H9 (cell line): ENCODE measurements around the gene MS4A10. TPM values are rescaled to one million over a fixed set of nuclear protein-coding genes. Genes with fewer than 3 reads are reported as not detected.

Experiments used
- DNase-seq: peaks from one replicate; pipeline ENCODE4 v3.0.0-alpha.2; 2017
- H2AFZ ChIP-seq: one replicate; pipeline ENCODE4 v1.6.1; 2013; ENCODE audit warnings: mild to moderate bottlenecking, low read length, control low read depth, moderate library complexity
- H2AK5ac ChIP-seq: 2 replicates; pipeline ENCODE4 v1.6.1; 2013; ENCODE audit warnings: low read length, control low read depth, mixed read lengths; ENCODE audit not compliant: insufficient read length
- H2BK120ac ChIP-seq: one replicate; pipeline ENCODE4 v1.6.1; 2013; ENCODE audit warnings: low read depth, mild to moderate bottlenecking, low read length, control low read depth, inconsistent platforms; ENCODE audit not compliant: poor library complexity, severe bottlenecking
- H2BK12ac ChIP-seq: 2 replicates; pipeline ENCODE4 v1.6.1; 2013; ENCODE audit warnings: low read length, control low read depth, mixed read lengths, low read depth; ENCODE audit not compliant: insufficient read length
- H2BK15ac ChIP-seq: 2 replicates; pipeline ENCODE4 v1.6.1; 2013; ENCODE audit warnings: low read depth, low read length, control low read depth
- H2BK20ac ChIP-seq: one replicate; pipeline ENCODE4 v1.6.1; 2013; ENCODE audit warnings: low read depth, mild to moderate bottlenecking, low read length, control low read depth, inconsistent platforms; ENCODE audit not compliant: poor library complexity, severe bottlenecking
- H2BK5ac ChIP-seq: 2 replicates; pipeline ENCODE4 v1.6.1; 2013; ENCODE audit warnings: low read length, control low read depth, mixed read lengths; ENCODE audit not compliant: insufficient read length
- H3K14ac ChIP-seq: 2 replicates; pipeline ENCODE4 v1.6.1; 2013; ENCODE audit warnings: low read length, control low read depth; ENCODE audit not compliant: insufficient read depth
- H3K18ac ChIP-seq: 2 replicates; pipeline ENCODE4 v1.6.1; 2013; ENCODE audit warnings: low read depth, mild to moderate bottlenecking, mixed read lengths, low read length, control low read depth; ENCODE audit not compliant: insufficient read length
- H3K23ac ChIP-seq: 2 replicates; pipeline ENCODE4 v1.6.1; 2013; ENCODE audit warnings: low read length, control low read depth, mixed read lengths, low read depth; ENCODE audit not compliant: insufficient read length
- H3K23me2 ChIP-seq: 2 replicates; pipeline ENCODE4 v1.6.1; 2013; ENCODE audit warnings: low read depth, mild to moderate bottlenecking, mixed read lengths, low read length, control low read depth; ENCODE audit not compliant: insufficient read length, poor library complexity, severe bottlenecking
- H3K27ac ChIP-seq: 2 replicates; pipeline ENCODE4 v1.5.1; 2013; ENCODE audit warnings: low read length, control low read depth, mixed read lengths, low read depth; ENCODE audit not compliant: insufficient read length
- H3K27me3 ChIP-seq: 2 replicates; pipeline ENCODE4 v1.6.1; 2013; ENCODE audit warnings: low read length, control low read depth, inconsistent platforms; ENCODE audit not compliant: insufficient read depth
- H3K4ac ChIP-seq: 2 replicates; pipeline ENCODE4 v1.6.1; 2013; ENCODE audit warnings: low read depth, mild to moderate bottlenecking, control low read depth, inconsistent platforms, low read length, moderate library complexity
- H3K4me1 ChIP-seq: 2 replicates; pipeline ENCODE4 v1.6.1; 2013; ENCODE audit warnings: low read length, control low read depth, inconsistent platforms; ENCODE audit not compliant: insufficient read depth
- H3K4me2 ChIP-seq: 2 replicates; pipeline ENCODE4 v1.6.1; 2013; ENCODE audit warnings: low read length, control low read depth, mixed read lengths; ENCODE audit not compliant: insufficient read length, insufficient read depth
- H3K56ac ChIP-seq: 2 replicates; pipeline ENCODE4 v1.6.1; 2013; ENCODE audit warnings: low read depth, mild to moderate bottlenecking, mixed read lengths, low read length, control low read depth; ENCODE audit not compliant: insufficient read length
- H3K79me1 ChIP-seq: 2 replicates; pipeline ENCODE4 v1.6.1; 2013; ENCODE audit warnings: low read depth, mild to moderate bottlenecking, moderate library complexity, low read length, control low read depth, inconsistent platforms; ENCODE audit not compliant: insufficient read depth, poor library complexity, severe bottlenecking
- H3K79me2 ChIP-seq: 2 replicates; pipeline ENCODE4 v1.6.1; 2013; ENCODE audit warnings: low read length, control low read depth, inconsistent platforms; ENCODE audit not compliant: insufficient read depth
- H3K9ac ChIP-seq: 2 replicates; pipeline ENCODE4 v1.6.1; 2013; ENCODE audit warnings: low read length, control low read depth, mixed read lengths; ENCODE audit not compliant: insufficient read length; ENCODE audit errors: extremely low read depth
- H3K9me3 ChIP-seq: one replicate; pipeline ENCODE4 v1.6.1; 2013; ENCODE audit warnings: low read depth, low read length, inconsistent platforms; ENCODE audit not compliant: control insufficient read depth
- H3T11ph ChIP-seq: one replicate; pipeline ENCODE4 v1.6.1; 2013; ENCODE audit warnings: mild to moderate bottlenecking, low read length, control low read depth, inconsistent platforms
- H4K20me1 ChIP-seq: one replicate; pipeline ENCODE4 v1.6.1; 2013; ENCODE audit not compliant: control insufficient read depth, insufficient read length, insufficient read depth
- H4K5ac ChIP-seq: 2 replicates; pipeline ENCODE4 v1.6.1; 2013; ENCODE audit warnings: low read depth, mild to moderate bottlenecking, mixed read lengths, low read length, control low read depth; ENCODE audit not compliant: insufficient read length
- H4K8ac ChIP-seq: replicated peaks from 2 replicates; pipeline ENCODE4 v1.6.1; 2013; ENCODE audit warnings: low read length, control low read depth, mixed read lengths, low read depth; ENCODE audit not compliant: insufficient read length
- H4K91ac ChIP-seq: 2 replicates; pipeline ENCODE4 v1.6.1; 2013; ENCODE audit warnings: low read depth, mild to moderate bottlenecking, moderate library complexity, mixed read lengths, low read length, control low read depth; ENCODE audit not compliant: insufficient read length
- H3K27ac Mint-ChIP-seq, 3 experiments: 2 replicates in 2 of 3; 3 replicates in 1 of 3; pipeline ENCODE4 v1.8.0; 2020 to 2021; ENCODE audit warnings: mixed read lengths in 3 of 3, mild to moderate bottlenecking in 1 of 3, moderate library complexity in 1 of 3
- H3K27me3 Mint-ChIP-seq: 2 replicates; pipeline ENCODE4 v1.8.0; 2021; ENCODE audit warnings: low read depth, mild to moderate bottlenecking, moderate library complexity, mixed read lengths
- H3K36me3 Mint-ChIP-seq, 3 experiments: 2 replicates in 2 of 3; 3 replicates in 1 of 3; pipeline ENCODE4 v1.8.0; 2020 to 2021; ENCODE audit warnings: low read depth in 3 of 3, mixed read lengths in 3 of 3; ENCODE audit not compliant: insufficient read depth in 1 of 3
- H3K4me1 Mint-ChIP-seq, 2 experiments: 2 replicates each; pipeline ENCODE4 v1.8.0; 2020; ENCODE audit warnings: mixed read lengths in 2 of 2
- H3K4me3 Mint-ChIP-seq, 2 experiments: 2 replicates in 1 of 2; 3 replicates in 1 of 2; pipeline ENCODE4 v1.8.0; 2020 to 2021; ENCODE audit warnings: mild to moderate bottlenecking in 2 of 2, mixed read lengths in 2 of 2, moderate library complexity in 1 of 2
- H3K9me3 Mint-ChIP-seq, 2 experiments: 2 replicates in 1 of 2; 3 replicates in 1 of 2; pipeline ENCODE4 v1.8.0; 2020; ENCODE audit warnings: mild to moderate bottlenecking in 2 of 2, mixed read lengths in 2 of 2, moderate library complexity in 1 of 2
- WGBS: extraction: QIAGEN DNeasy Blood & Tissue Kit; methylation state at CpG from one replicate; pipeline ENCODE4 v1.1.7; 2013; ENCODE audit warnings: missing lambda C conversion rate, low lambda C conversion rate, mixed read lengths; ENCODE audit not compliant: insufficient read length; ENCODE audit errors: extremely low coverage; 5-methylcytosine and 5-hydroxymethylcytosine counted together
- total RNA-seq: library from RNA; stranded (reverse); gene quantifications from 2 replicates; pipeline ENCODE4 v1.2.1, GENCODE V29; 2021
- TF ChIP-seq, protein P1 (sequence below): fragments of 200-600 bp; sonication (generic); conservative IDR thresholded peaks from 3 replicates; pipeline ENCODE4 v1.8.0; 2021; ENCODE audit warnings: antibody characterized with exemption, mild to moderate bottlenecking

MS4A10 gene
- total RNA-seq, 1 experiment from 2014 or later: not detected

- TF ChIP-seq, protein P1, sequence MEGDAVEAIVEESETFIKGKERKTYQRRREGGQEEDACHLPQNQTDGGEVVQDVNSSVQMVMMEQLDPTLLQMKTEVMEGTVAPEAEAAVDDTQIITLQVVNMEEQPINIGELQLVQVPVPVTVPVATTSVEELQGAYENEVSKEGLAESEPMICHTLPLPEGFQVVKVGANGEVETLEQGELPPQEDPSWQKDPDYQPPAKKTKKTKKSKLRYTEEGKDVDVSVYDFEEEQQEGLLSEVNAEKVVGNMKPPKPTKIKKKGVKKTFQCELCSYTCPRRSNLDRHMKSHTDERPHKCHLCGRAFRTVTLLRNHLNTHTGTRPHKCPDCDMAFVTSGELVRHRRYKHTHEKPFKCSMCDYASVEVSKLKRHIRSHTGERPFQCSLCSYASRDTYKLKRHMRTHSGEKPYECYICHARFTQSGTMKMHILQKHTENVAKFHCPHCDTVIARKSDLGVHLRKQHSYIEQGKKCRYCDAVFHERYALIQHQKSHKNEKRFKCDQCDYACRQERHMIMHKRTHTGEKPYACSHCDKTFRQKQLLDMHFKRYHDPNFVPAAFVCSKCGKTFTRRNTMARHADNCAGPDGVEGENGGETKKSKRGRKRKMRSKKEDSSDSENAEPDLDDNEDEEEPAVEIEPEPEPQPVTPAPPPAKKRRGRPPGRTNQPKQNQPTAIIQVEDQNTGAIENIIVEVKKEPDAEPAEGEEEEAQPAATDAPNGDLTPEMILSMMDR: no peak
- no peak overlapping the region for H3T11ph ChIP-seq
Observed at GRCh38 chr11:60825790-60826189, 40.7 kb downstream of the MS4A10 start.

More at GRCh38 chr11:60825790-60826189, 40.7 kb downstream of the MS4A10 start:
- Histone ChIP-seq H2AK5ac (no peak overlapping the region), H3K18ac (no peak overlapping the region), H2BK20ac (no peak overlapping the region), H2BK5ac (no peak overlapping the region), H3K4me1 (no peaks in the 10 kb centered on the region), H2BK15ac (no peak overlapping the region), H3K9ac (no peak overlapping the region), H3K4me2 (no peak overlapping the region), H3K14ac (no peak overlapping the region), H4K8ac (no peak overlapping the region), H3K79me2 (no peaks in the 10 kb centered on the region), H3K9me3 (no peaks in the 10 kb centered on the region), H4K20me1 (no peaks in the 10 kb centered on the region), H3K56ac (no peak overlapping the region), H3K4ac (no peak overlapping the region), H2AFZ (no peak overlapping the region), H3K27me3 (no peaks in the 10 kb centered on the region), H4K5ac (no peak overlapping the region), H3K79me1 (no peaks in the 10 kb centered on the region), H3K23me2 (no peaks in the 10 kb centered on the region), H2BK120ac (no peak overlapping the region), H3K23ac (no peak overlapping the region), H2BK12ac (no peak overlapping the region), H3K27ac (no peak overlapping the region), H4K91ac (no peak overlapping the region)
- no peak for DNase-seq
- no peak overlapping the region for H3K4me3 Mint-ChIP-seq
- no peaks in the 10 kb centered on the region for H3K36me3 Mint-ChIP-seq
- no peaks in the 10 kb centered on the region for H3K9me3 Mint-ChIP-seq
- no CpG with 5 or more reads among the region's 6 CpGs for WGBS
- peaks cover 3% of the 10 kb centered on the region; the same call in 1 of the 2 replicates for H3K27me3 Mint-ChIP-seq
- peaks cover 0 to 2% of the 10 kb centered on the region in 2 experiments; a peak in 1 of 4 replicates for H3K4me1 Mint-ChIP-seq
- H3K27ac Mint-ChIP-seq: no peak overlapping the region
